ENCODE data around the gene TCEAL3. TPM values are rescaled to one million over a fixed set of nuclear protein-coding genes. Genes with fewer than 3 reads are reported as not detected.

Gene TCEAL3
- 10 to 100 TPM; 12.4 to 17.1 (median 14.6) TPM for total RNA-seq

- TF ChIP-seq CTCF (IDR thresholded peaks at IDR 0.05; ENCODE audit: low read depth), result no peak
Measured at GRCh38 chrX:103607364-103608305, at the start of gene TCEAL3. TSS of gene TCEAL3 (plus strand) at chrX:103607963. CDS start at chrX:103609065, 1,102 bp downstream.

- TF ChIP-seq CTCF (IDR thresholded peaks at IDR 0.05; ENCODE audit: low read depth), result no peak
Measured at GRCh38 chrX:103560256-103560655, 47.5 kb upstream of the TCEAL3 start.

- no peak for TF ChIP-seq CTCF (IDR thresholded peaks at IDR 0.05; ENCODE audit: low read depth)
Measured at GRCh38 chrX:103562801-103563200, 45.0 kb upstream of the TCEAL3 start.

- TF ChIP-seq CTCF (IDR thresholded peaks at IDR 0.05; ENCODE audit: low read depth), result no peak
Measured at GRCh38 chrX:103565197-103565596, 42.6 kb upstream of the TCEAL3 start.

- TF ChIP-seq CTCF (IDR thresholded peaks at IDR 0.05; ENCODE audit: low read depth), result no peak
Measured at GRCh38 chrX:103565752-103566151, 42.0 kb upstream of the TCEAL3 start.

- no peak for TF ChIP-seq CTCF (IDR thresholded peaks at IDR 0.05; ENCODE audit: low read depth)
Measured at GRCh38 chrX:103571121-103571520, 36.6 kb upstream of the TCEAL3 start.

- TF ChIP-seq CTCF (IDR thresholded peaks at IDR 0.05; ENCODE audit: low read depth), result no peak
Measured at GRCh38 chrX:103571726-103572125, 36.0 kb upstream of the TCEAL3 start.

All from subcutaneous adipose tissue (tissue), 4 donors.